HepG2 (cell line): Measurements from ENCODE around the gene FIS1. TPM values are rescaled to one million over a fixed set of nuclear protein-coding genes. Genes with fewer than 3 reads are reported as not detected.

Source experiments
- ELF4 ChIP-seq: sonication (generic); formaldehyde crosslinking; IDR thresholded peaks from 2 replicates; pipeline ENCODE4 v1.5.0; 2020; ENCODE audit warnings: missing genetic modification reagents, mild to moderate bottlenecking, moderate library complexity, borderline replicate concordance
- HMGA1 ChIP-seq: sonication (generic); formaldehyde crosslinking; conservative IDR thresholded peaks from 2 replicates; pipeline ENCODE4 v1.4.0; 2020; ENCODE audit warnings: missing genetic modification reagents
- HOXA9 ChIP-seq: sonication (generic); formaldehyde crosslinking; IDR thresholded peaks from 2 replicates; pipeline ENCODE4 v1.8.1; 2022; ENCODE audit warnings: missing genetic modification reagents, mild to moderate bottlenecking, moderate library complexity, borderline replicate concordance
- ZIK1 ChIP-seq: sonication (generic); formaldehyde crosslinking; IDR thresholded peaks from 2 replicates; pipeline ENCODE4 v1.5.0; 2020; ENCODE audit warnings: mild to moderate bottlenecking, low read depth, missing genetic modification reagents, borderline replicate concordance
- ZNF740 ChIP-seq: sonication (generic); formaldehyde crosslinking; IDR thresholded peaks from 2 replicates; pipeline ENCODE4 v1.4.0; 2020; ENCODE audit warnings: missing genetic modification reagents
- ZSCAN20 ChIP-seq: sonication (generic); formaldehyde crosslinking; IDR thresholded peaks from 2 replicates; pipeline ENCODE4 v1.4.0; 2020; ENCODE audit warnings: missing genetic modification reagents, mild to moderate bottlenecking, borderline replicate concordance
- polyA plus RNA-seq, 8 experiments: library from polyadenylated mRNA; depleted of rRNA in 3 of 8; stranded (reverse) in 7 of 8; unstranded in 1 of 8; fragments of >200 nt; fragmentation: Illumina TruSeq in 4 of 8; extraction: Trizol in 4 of 8; gene quantifications; 2 replicates each; pipeline versions ENCODE4 v1.2.1 to v1.2.3, GENCODE V29; 2011 to 2016; ENCODE audit warnings: low read depth in 4 of 8, missing spikeins in 1 of 8, mixed read lengths in 1 of 8; ENCODE audit not compliant: insufficient read depth in 1 of 8
- total RNA-seq, 5 experiments: library from RNA; depleted of rRNA; stranded (reverse); fragments of >200 nt; fragmentation: Illumina TruSeq; extraction: Trizol; gene quantifications; 2 replicates each; pipeline ENCODE4 v1.2.3, GENCODE V29; 2016; ENCODE audit warnings: low read depth in 1 of 5
- TF ChIP-seq, protein P1 (sequence below), 2 experiments: fragments of 450-650 bp in 1 of 2; sonication (generic) in 1 of 2; formaldehyde crosslinking in 1 of 2; IDR thresholded peaks; 2 replicates each; pipeline versions ENCODE4 v1.6.1 to v1.8.0; 2016 to 2022; ENCODE audit warnings: antibody characterized with exemption in 1 of 2, mild to moderate bottlenecking in 1 of 2, missing genetic modification reagents in 1 of 2
- TF ChIP-seq, protein P2 (sequence below): sonication (generic); formaldehyde crosslinking; IDR thresholded peaks from 2 replicates; pipeline ENCODE4 v1.5.1; 2020; ENCODE audit warnings: missing genetic modification reagents, mild to moderate bottlenecking, borderline replicate concordance

The FIS1 gene
- total and polyA plus RNA-seq, 2 of the 13 experiments (the other 11 are each of a cell fraction or from before 2014, with no cell fraction given) = 97.5 to 101 TPM

GRCh38 chr7:101200862-101201599 lies 43.9 kb downstream of the FIS1 start, which contains the start of gene MOGAT3 (continued):
- TF ChIP-seq, protein P1, sequence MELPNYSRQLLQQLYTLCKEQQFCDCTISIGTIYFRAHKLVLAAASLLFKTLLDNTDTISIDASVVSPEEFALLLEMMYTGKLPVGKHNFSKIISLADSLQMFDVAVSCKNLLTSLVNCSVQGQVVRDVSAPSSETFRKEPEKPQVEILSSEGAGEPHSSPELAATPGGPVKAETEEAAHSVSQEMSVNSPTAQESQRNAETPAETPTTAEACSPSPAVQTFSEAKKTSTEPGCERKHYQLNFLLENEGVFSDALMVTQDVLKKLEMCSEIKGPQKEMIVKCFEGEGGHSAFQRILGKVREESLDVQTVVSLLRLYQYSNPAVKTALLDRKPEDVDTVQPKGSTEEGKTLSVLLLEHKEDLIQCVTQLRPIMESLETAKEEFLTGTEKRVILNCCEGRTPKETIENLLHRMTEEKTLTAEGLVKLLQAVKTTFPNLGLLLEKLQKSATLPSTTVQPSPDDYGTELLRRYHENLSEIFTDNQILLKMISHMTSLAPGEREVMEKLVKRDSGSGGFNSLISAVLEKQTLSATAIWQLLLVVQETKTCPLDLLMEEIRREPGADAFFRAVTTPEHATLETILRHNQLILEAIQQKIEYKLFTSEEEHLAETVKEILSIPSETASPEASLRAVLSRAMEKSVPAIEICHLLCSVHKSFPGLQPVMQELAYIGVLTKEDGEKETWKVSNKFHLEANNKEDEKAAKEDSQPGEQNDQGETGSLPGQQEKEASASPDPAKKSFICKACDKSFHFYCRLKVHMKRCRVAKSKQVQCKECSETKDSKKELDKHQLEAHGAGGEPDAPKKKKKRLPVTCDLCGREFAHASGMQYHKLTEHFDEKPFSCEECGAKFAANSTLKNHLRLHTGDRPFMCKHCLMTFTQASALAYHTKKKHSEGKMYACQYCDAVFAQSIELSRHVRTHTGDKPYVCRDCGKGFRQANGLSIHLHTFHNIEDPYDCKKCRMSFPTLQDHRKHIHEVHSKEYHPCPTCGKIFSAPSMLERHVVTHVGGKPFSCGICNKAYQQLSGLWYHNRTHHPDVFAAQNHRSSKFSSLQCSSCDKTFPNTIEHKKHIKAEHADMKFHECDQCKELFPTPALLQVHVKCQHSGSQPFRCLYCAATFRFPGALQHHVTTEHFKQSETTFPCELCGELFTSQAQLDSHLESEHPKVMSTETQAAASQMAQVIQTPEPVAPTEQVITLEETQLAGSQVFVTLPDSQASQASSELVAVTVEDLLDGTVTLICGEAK (IDR thresholded peaks at IDR 0.05) = no peak
- TF ChIP-seq, protein P1 (CRISPR knock-in tag; IDR thresholded peaks at IDR 0.05) = peak; percentile 63; the same call in 1 of the 2 replicates
- TF ChIP-seq HOXA9 (CRISPR knock-in tag) = no peak
- TF ChIP-seq ZIK1 = peak; percentile 24; the same call in 1 of the 2 replicates
- peak; percentile 54 for TF ChIP-seq ZNF740 (CRISPR knock-in tag)
- 0 out of 2 replicates have a peak, but pooled peaks have one; percentile 67 for TF ChIP-seq ELF4 (CRISPR knock-in tag)
- no peak for TF ChIP-seq HMGA1 (CRISPR knock-in tag)
- TF ChIP-seq ZSCAN20 (CRISPR knock-in tag) = 0 out of 2 replicates have a peak, but pooled peaks have one; percentile 31
- TF ChIP-seq, protein P2, sequence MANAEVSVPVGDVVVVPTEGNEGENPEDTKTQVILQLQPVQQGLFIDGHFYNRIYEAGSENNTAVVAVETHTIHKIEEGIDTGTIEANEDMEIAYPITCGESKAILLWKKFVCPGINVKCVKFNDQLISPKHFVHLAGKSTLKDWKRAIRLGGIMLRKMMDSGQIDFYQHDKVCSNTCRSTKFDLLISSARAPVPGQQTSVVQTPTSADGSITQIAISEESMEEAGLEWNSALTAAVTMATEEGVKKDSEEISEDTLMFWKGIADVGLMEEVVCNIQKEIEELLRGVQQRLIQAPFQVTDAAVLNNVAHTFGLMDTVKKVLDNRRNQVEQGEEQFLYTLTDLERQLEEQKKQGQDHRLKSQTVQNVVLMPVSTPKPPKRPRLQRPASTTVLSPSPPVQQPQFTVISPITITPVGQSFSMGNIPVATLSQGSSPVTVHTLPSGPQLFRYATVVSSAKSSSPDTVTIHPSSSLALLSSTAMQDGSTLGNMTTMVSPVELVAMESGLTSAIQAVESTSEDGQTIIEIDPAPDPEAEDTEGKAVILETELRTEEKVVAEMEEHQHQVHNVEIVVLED (CRISPR knock-in tag) = peak; percentile 33; the same call in 1 of the 2 replicates
